Posterior vena cava (tissue), 2 donors: ENCODE measurements around the gene CLEC18A. TPM values are rescaled to one million over a fixed set of nuclear protein-coding genes. Genes with fewer than 3 reads are reported as not detected.
A peak's percentile ranks its signal among the peaks of the same experiment; 100 is the strongest.
"Not testable (repeated sequence)": the region's sequence is repeated elsewhere in the genome, so short reads cannot be mapped to it uniquely, and the experiment has no call there.

Source experiments
- DNase-seq: peaks from one replicate; pipeline ENCODE4 v3.0.0-alpha.2; 2020; ENCODE audit warnings: low spot score
- intact Hi-C, 2 donors: fragments of 100-400 bp; cut with DNase I; formaldehyde crosslinking; loops; one replicate each; pipeline versions ENCODE4 v1.14.1 to v1.14.2; 2022 to 2023
- total RNA-seq, 2 donors: library from RNA; stranded (reverse); fragmentation: NEBNext Ultra II Directional; extraction: Animal tissue kit (Norgen Biotek cat#: 25700); gene quantifications; one replicate each; pipeline ENCODE4 v1.2.1, GENCODE V29; 2021
- donor health status: DM: yes; HTN: yes; CAD: no.
- donor health status: DM: yes; HTN: yes; CAD: no.

Gene CLEC18A
- total RNA-seq, 2 donors from 2014 or later = 0.43 TPM; not detected in 1

DNA sequence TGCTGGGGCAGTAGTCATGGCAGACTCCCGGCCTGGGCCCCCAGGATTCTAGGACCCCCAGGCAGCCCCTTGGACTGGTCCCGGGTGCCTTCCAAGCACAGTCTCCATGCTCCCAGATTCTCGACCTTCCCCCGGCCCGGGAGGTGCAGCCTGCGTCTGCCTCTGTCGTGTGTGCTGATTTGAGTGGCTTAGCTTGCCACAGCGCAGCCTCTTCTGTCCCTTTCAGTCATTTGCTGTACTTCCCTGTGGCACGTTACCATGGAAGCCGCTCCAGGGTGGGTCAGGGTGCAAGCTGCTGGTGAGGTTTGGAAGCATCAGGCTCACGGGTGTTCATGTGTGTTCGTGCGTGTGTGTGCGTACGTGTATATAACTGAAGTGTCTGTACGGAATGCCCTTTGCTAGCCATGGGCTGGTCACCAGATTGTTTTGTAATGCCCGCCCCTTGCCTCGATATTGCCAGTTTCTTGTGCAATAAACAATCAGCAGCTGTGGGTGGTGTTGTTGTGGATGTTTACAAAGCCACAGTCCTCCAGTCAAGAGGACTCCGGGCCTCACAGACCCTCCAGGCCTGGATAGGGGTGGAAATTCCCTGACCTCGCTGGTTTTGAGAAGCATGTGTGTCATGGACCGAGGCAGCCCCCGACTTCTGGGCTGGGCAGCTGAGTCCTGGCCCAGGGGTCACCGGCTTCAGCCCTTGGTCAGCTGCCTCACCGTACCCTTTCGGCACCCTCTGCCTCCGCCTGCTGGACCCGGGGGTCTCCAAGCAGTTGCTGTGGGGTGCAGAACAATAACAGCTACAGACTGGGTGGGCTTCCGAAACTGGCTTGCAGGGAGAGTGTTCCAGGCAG, 9.7 kb upstream of the CLEC18A start:
- intact Hi-C loops = no loop called here
- DNase-seq = peak; percentile 62

DNA sequence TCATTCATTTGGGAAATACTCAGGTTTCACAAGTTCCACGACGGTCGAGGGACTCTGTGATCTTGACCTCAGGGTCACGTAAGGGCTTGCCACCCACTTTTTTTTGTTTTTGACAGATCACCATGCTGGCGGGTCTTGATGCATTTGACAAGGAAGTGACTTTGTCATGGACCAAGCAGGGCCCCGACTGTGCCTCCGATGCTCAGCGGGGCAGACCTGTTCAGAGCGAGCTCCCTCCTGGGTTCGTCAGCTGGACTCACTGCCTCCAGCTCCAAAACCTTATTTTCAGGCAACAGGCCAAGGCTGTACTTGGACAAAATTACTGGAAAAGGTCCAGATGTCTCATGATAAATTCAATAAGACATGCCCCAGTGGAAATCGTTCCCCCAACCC, 9.0 kb upstream of the CLEC18A start:
- peak; percentile 73 for DNase-seq
- intact Hi-C loops = no loop called here

DNA sequence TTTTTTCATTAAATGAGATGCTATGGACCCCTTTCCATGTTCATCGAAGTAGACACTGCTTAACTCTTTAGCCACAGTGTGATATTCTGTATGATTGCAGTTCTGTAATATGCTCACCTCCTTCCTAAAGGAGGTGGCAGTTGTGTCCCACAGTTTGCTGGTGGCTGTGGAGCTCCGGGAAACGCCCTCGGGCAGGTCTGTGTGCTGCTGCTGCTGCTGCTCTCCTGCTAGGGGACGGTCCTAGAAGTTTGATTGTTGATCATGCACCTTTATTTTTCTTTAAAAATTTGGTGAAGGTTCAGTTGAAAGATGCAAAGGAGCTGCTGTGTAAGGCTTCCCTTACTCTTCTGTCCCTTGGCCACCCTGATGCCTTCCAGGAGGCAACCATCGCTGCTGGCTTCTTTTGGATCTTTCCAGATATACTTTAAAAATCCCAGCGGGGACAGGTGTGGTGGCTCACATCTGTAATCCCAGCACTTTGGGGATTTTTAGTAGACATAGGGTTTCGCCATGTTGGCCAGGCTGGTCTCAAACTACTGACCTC, 8.4 kb upstream of the CLEC18A start:
- peak; percentile 50 for DNase-seq
- intact Hi-C loops = no loop called here

DNA sequence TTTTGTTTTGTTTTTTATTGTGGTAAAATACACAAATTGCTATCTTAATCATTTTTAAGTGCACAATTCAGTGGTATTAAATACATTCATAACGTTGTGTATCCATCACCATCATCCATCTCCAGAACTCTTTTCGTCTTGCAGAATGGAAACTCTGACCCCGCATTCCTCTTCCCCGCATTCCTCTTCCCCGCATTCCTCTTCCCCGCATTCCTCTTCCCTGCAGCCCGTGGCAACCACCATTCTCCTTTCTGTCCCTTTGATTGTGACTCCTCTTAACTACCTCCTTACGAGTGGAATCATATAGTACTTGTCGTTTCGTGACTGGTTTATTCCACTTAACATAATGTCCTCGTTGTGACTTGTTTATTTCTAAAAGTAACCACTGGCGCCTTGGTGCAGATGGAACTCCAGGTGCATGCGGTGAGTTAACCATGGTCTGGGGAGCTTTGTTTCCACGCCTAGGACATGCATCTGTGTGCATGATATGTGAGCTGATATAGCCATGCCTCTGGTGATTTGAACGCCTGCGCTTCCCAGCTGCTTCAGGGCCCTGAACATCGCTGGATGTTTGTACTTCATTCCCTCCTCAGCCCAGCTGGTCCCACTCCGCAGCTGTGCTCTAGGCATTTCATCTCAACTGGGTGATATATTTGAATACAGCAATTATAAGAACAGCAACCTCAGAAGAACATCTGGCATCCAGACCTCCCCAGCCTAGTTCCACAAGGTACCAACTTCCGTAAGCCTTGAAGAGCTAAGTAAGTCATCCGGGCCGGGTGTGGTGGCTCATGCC, 7.7 kb upstream of the CLEC18A start:
- DNase-seq = peak; percentile 5
- intact Hi-C loops = not testable (repeated sequence)

DNA sequence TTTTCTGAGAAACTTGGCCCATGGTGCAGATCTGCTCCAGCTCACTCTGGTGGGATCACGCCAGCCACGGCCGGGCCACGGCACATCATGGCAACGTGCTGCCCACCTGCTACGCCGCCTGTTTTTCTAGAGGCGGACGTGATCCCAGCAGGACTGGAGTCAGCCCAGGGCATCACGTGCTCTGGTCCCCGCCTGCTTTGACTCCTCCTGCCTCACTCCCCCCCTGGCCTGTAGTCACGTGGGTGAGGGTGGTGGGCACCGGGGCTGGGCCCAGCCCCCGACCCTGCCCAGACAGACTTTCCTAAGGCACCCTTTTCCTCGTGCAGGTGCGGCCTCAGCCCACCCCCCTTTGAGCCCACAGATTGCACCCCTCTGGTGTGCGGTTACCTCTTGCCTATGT, 723 bp upstream of the CLEC18A start:
- intact Hi-C loops = not testable (repeated sequence)

DNA sequence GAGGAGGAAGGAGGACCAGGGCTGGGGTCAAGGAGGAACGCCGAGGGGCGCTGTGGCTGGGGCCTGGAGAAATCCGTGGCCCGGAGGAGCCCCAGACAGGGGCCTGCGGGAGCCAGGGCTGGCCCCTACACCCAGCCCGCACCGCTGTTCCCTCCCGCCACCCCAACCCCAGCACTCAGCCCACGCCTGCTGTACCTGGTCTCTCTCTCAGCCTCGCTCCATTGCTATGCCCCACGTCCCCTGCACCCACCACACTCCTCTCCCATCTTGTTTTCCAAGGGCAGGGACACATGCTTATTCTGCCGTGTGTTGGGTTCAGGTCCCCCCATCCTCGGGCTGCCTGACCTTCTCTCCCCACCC, 518 bp downstream of the CLEC18A start:
- intact Hi-C loops, DNase-seq: not testable (repeated sequence)

More for the DNA sequence above, 723 bp upstream of the CLEC18A start:
- not testable (repeated sequence) for DNase-seq

DNA sequence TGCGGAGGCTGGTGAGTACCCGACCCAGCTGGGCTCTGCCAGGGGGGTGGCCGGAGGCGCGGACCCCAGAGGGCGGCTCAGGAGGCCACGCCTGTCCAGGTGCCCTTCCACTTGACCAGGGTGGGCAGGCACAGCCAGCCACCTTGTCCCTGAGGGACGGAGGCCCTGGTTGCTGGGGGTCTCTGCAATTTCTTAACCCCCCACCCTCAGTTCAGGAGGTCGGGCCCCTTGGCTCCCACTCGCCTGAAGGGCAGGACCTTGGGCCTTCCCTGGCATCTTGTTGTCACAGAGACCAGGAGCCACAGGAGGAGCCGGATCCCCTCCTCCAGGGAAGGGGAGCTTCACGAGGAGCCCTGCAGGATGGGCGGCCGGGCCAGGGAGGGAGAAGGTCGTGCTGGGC, 982 bp downstream of the CLEC18A start:
- intact Hi-C loops = not testable (repeated sequence)

DNA sequence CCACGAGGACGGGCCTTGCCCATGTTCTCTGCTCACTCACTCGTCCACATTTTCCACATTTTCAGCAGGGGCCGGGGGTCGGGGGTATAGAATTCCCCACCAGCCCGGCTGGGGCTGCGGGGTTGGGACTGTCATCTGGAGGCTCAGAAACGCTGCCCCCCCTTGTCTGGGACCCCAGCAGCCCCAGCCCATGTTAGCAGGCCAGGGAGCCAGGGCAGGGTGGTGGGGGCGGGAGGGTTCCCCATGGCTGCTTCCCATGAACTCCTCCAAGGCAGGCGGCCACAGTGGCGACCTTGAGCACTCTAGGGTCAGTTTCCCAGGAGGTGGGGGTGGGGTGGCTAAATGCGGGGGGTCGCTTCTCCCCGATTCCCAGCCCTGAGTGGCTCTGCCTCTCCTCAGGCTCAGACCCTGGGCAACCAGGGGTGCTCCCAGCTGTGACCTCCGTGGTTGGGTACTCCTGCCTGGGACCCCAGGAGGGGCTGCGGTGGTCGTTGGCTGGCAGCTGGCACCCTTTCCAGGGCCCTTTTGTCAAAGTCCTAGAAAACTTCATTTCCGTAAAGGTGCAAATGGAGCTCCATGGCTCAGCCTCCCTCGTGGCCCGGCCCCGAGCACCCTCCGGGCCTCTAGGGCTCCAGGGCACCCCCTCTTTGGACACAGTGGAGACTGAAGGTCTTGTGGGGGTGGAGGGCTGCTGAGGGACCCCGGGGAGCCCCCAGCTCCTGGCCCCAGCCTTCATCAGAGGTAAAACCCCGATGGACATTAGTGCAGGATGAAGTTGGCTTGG, 1.6 kb downstream of the CLEC18A start:
- not testable (repeated sequence) for DNase-seq

More for the DNA sequence above, 982 bp downstream of the CLEC18A start:
- DNase-seq = not testable (repeated sequence)

DNA sequence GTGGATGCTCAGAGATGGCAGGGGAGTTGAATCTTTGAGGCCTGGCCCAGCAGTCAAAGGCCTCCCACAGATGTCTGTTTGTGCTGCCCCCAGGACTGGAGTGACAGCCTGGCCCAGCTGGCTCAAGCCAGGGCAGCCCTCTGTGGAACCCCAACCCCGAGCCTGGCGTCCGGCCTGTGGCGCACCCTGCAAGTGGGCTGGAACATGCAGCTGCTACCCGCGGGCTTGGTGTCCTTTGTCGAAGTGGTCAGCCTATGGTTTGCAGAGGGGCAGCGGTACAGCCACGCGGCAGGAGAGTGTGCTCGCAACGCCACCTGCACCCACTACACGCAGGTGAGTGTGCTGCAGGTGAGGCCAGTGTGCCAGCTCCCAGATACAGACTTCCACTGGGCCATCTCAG, 3.1 kb downstream of the CLEC18A start:
- intact Hi-C loops, DNase-seq: not testable (repeated sequence)

More for the DNA sequence above, 1.6 kb downstream of the CLEC18A start:
- intact Hi-C loops = not testable (repeated sequence)

DNA sequence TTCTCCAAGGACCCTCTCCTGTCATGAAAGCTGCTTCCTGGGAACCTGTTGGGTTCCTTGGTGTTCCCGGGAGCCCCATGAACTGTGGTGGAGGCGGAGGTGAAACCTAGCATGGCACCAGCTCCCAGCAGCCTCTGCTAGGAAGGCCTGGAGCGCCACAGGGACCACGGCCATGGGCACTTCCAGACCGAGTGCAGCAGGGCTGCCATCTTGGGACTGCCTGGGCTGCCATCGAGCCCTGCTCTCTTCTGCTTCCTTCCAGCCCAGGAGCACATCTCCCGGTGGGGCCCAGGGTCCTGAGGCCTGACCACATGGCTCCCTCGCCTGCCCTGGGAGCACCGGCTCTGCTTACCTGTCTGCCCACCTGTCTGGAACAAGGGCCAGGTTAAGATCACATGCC, 12.2 kb downstream of the CLEC18A start:
- DNase-seq, intact Hi-C loops: not testable (repeated sequence)

DNA sequence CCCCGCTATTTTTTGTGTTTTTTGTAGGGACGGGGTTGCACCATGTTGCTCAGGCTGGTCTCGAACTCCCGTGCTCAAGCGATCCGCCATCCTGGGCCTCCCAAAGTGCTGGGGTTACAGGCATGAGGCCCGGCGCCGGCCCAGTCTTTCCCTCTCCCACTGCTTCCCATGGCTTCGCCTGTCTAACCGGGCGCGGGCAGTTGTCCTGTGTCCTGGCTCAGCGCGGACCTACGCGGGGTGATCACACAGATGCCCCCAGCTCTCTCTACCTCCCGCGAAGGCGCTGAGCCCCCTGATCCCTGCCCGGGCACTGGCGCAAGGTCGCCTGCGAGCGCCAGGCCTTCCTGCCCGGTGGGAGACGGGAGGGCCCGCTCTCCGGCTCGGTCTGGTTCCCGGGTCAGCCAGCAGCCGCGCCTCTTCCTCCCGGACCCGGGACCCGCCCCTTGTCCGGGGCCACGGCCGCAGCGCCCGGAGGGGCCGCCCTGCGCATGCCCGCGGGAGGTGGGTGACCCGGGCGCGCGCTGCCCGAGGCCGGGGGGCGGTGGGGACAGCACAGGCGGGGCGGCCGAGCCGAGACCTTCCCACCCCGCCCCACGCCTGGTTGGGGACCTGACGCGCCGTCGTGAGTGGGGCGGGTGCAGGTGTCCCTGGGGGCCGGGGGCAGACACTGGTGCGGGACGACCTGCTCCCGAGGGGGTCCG, 14.0 kb downstream of the CLEC18A start:
- DNase-seq = peak; percentile 85
- intact Hi-C loops = not testable (repeated sequence)

DNA sequence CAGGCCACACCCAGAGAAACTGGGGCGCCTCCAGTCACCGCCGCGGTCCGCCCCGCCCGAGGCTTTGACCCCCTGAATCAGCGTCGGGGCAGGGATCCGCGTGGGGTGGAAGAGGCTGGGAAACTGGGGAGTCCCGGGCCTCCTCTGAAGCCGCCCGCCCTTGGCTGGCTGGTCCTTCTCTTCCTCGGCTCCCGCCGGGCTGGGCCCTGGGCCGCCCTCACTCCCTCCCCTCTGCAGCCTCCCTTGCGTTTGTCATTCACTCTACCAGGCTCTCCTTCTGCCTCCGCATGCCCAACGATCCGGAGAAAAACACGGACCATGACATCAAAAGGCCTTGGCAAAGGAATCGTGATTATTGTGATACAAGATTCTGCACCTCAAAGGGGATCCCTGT, 14.5 kb downstream of the CLEC18A start:
- intact Hi-C loops, DNase-seq: not testable (repeated sequence)

DNA sequence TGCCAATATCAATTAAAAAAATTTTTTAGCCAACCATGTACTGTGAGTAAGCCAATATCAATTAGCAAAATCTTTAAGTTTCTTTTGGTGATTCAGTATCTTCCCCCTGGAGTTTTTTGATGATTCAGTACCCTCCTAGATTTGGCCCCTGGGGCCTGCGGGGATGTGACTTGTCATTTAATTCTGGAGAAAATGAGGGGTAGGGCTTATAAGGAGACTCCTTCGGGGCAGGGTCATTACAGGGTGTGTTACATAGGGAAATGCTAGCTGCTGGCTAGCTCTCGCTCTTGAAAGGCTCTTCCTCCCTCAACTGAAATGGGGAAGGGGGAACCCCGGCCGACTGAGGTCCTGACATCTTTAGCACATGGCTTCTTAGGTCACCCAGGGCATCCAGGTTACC, 16.6 kb downstream of the CLEC18A start:
- intact Hi-C loops, DNase-seq: not testable (repeated sequence)

DNA sequence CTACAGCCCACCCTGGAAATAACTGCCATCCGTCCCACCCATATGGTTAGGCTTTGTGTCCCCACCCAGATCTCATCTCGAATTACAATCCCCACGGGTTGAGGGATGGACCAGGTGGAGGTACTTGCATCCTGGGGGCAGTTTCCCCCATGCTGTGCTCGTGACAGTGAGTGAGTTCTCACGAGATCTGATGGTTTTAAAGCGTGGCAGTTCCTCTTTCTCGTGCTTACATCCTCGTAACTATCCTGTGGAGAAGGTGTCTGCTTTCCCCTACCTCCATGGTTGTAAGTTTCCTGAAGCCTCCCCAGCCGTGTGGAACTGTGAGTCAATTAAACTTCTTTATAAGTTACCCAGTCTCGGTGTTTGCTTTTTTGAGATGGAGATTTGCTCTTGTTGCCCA, 17.0 kb downstream of the CLEC18A start:
- DNase-seq, intact Hi-C loops: not testable (repeated sequence)

DNA sequence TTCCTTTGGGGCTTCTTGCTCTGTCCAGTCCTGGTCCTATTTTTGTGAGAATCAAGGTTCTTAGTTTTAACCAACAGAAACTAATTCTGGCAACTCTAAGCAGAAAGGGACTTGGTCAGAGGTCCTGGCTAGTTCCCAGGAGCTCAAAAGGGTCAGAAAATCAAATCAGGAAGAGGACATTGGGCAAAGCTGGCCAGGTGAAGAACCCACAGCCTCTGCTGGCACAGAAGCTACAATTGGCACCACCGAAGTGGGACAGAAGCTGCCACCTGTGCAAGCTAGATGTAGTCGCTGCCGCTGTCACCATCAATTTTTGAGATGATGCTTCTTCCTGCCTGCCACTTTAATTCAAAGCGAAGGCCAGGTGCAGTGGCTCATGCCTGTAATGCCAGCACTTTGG, 18.5 kb downstream of the CLEC18A start:
- intact Hi-C loops, DNase-seq: not testable (repeated sequence)

DNA sequence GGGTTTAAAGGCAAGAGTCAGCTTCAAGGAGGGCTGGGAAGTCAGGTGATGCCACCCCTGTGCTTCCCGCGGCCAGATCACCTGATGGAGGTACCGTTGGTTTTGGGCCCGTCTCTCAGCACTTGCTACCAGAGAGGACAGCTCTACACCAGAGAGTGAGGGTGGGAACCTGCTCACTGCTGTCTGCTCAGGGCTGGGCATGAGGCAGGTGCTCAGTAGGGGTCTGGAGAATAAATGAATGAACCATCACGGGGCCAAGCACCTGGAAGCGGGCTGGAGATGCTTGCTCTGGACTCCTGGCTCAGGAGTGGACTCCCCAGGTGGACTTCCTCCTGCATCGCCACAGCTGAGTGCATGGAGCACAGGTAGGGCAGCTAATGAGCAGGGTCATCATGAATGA, 21.0 kb downstream of the CLEC18A start:
- DNase-seq, intact Hi-C loops: not testable (repeated sequence)

DNA sequence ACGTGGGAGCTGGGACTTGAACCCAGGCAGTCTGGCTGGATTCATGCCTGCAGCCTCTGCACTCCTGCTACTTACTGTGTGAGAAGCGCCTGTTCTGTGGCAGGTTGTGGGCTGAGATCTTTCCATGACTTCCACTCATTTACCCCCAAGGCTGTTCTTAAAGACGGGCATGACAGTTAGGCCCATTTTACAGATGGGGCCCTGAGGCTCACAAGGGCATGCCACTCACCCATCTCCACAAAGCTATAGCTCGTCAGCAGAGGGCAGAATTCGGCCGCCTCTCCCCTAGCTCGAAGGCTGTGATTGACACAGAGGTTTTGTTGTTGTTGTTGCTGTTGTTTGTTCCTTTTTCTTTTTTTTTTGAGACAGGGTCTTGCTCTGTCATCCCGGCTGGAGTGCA, 21.8 kb downstream of the CLEC18A start:
- DNase-seq, intact Hi-C loops: not testable (repeated sequence)

DNA sequence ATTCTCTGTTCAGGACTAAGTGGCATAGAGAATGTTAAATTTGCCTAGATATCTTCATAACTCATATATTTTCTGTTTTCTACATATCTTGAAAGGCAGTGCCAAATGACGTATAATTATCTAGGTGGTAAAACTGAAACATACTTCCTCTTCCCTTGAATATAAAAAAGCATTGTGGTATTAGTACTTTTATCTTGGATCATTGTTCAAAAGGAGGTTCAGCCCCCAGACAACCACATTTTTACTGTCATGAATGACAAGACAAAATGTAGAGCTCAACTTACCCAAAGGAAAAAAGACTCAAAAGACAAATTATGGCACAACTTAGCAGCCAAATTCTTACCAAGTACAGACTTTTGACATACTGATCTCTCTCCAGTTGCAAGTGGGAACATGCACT, 34.1 kb downstream of the CLEC18A start:
- DNase-seq, intact Hi-C loops: not testable (repeated sequence)

DNA sequence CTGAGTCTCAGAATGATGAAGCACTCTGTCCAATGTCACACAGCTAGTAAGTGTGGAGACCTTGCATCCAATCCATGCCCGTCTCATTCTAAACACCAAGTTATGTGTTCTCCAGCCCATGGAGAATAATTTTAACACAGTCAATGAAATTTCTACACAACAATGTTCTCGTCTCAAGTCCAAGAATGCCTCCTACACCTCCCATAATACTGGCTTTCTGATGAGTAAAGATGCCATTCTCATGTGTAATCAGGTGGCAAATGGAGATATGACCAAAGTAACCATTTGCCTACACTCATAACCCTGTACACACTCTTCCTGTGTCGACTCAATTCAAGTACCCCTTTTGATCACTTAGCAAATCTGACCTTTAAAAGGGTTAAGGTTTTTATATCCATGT, 46.8 kb downstream of the CLEC18A start:
- DNase-seq, intact Hi-C loops: not testable (repeated sequence)
